Liver (tissue), 9 donors: ENCODE measurements around the gene PATL2. TPM values are rescaled to one million over a fixed set of nuclear protein-coding genes. Genes with fewer than 3 reads are reported as not detected.

ENCODE experiments used
- DNase-seq: peaks from one replicate; pipeline ENCODE4 v3.0.0-alpha.2; 2017; ENCODE audit warnings: low spot score
- H3K27ac ChIP-seq, 2 donors: one replicate each; pipeline ENCODE4 v1.7.0; 2013; ENCODE audit warnings: inconsistent platforms in 2 of 2, low read length in 2 of 2, control low read depth in 1 of 2, low read depth in 1 of 2, mild to moderate bottlenecking in 1 of 2
- H3K27me3 ChIP-seq, 4 donors: one replicate each; pipeline versions ENCODE4 v1.6.1 to v1.7.0; 2013; ENCODE audit warnings: low read length in 3 of 4, inconsistent platforms in 1 of 4, mild to moderate bottlenecking in 1 of 4, moderate library complexity in 1 of 4; ENCODE audit not compliant: control insufficient read depth in 4 of 4, insufficient read depth in 4 of 4
- H3K36me3 ChIP-seq, 4 donors: one replicate each; pipeline versions ENCODE4 v1.6.1 to v1.7.0; 2013; ENCODE audit warnings: low read length in 3 of 4, mild to moderate bottlenecking in 3 of 4, low read depth in 1 of 4, moderate library complexity in 1 of 4; ENCODE audit not compliant: control insufficient read depth in 4 of 4, insufficient read depth in 3 of 4
- H3K4me1 ChIP-seq, 4 donors: one replicate each; pipeline versions ENCODE4 v1.6.1 to v1.7.0; 2013; ENCODE audit warnings: low read length in 3 of 4, mild to moderate bottlenecking in 3 of 4, moderate library complexity in 1 of 4; ENCODE audit not compliant: control insufficient read depth in 4 of 4, insufficient read depth in 4 of 4
- H3K4me3 ChIP-seq, 3 donors: one replicate each; pipeline versions ENCODE4 v1.6.1 to v1.7.0; 2013; ENCODE audit warnings: low read length in 3 of 3, control low read depth in 1 of 3, low read depth in 1 of 3, mild to moderate bottlenecking in 1 of 3
- H3K9ac ChIP-seq, 2 donors: one replicate each; pipeline ENCODE4 v1.7.0; 2013; ENCODE audit warnings: low read length in 2 of 2, mild to moderate bottlenecking in 2 of 2, moderate library complexity in 2 of 2, control low read depth in 1 of 2, low read depth in 1 of 2
- H3K9me3 ChIP-seq, 4 donors: one replicate each; pipeline versions ENCODE4 v1.6.1 to v1.7.0; 2013; ENCODE audit warnings: low read length in 3 of 4; ENCODE audit not compliant: control insufficient read depth in 4 of 4
- EGR1 ChIP-seq, 2 donors: IDR thresholded peaks; 2 replicates each; pipeline ENCODE4 v1.6.1; 2016 to 2018; ENCODE audit warnings: antibody characterized with exemption in 2 of 2, low read depth in 2 of 2
- FOXA1 ChIP-seq: IDR thresholded peaks from 2 replicates; pipeline ENCODE4 v1.6.1; 2016; ENCODE audit warnings: antibody characterized with exemption
- FOXA2 ChIP-seq: IDR thresholded peaks from 2 replicates; pipeline ENCODE4 v1.6.1; 2016; ENCODE audit warnings: antibody characterized with exemption
- GABPA ChIP-seq, 2 donors: IDR thresholded peaks in 1 of 2; conservative IDR thresholded peaks in 1 of 2; 2 replicates each; pipeline ENCODE4 v1.6.1; 2016; ENCODE audit warnings: antibody characterized with exemption in 2 of 2, mild to moderate bottlenecking in 1 of 2, moderate library complexity in 1 of 2
- HNF4A ChIP-seq, 2 donors: conservative IDR thresholded peaks; 2 replicates each; pipeline ENCODE4 v1.6.1; 2016; ENCODE audit warnings: antibody characterized with exemption in 2 of 2, mild to moderate bottlenecking in 2 of 2
- HNF4G ChIP-seq: IDR thresholded peaks from 2 replicates; pipeline ENCODE4 v1.6.1; 2016; ENCODE audit warnings: antibody characterized with exemption
- JUND ChIP-seq, 2 donors: IDR thresholded peaks; 2 replicates each; pipeline ENCODE4 v1.6.1; 2016; ENCODE audit warnings: antibody characterized with exemption in 2 of 2
- NR2F2 ChIP-seq: IDR thresholded peaks from 2 replicates; pipeline ENCODE4 v1.6.1; 2016; ENCODE audit warnings: antibody characterized with exemption
- RAD21 ChIP-seq, 2 donors: IDR thresholded peaks; 2 replicates each; pipeline ENCODE4 v1.6.1; 2016; ENCODE audit warnings: antibody characterized with exemption in 2 of 2, mild to moderate bottlenecking in 2 of 2
- RXRA ChIP-seq, 2 donors: IDR thresholded peaks; 2 replicates each; pipeline ENCODE4 v1.6.1; 2017 to 2018; ENCODE audit warnings: antibody characterized with exemption in 2 of 2, mild to moderate bottlenecking in 1 of 2
- SP1 ChIP-seq: IDR thresholded peaks from 2 replicates; pipeline ENCODE4 v1.6.1; 2018; ENCODE audit warnings: antibody characterized with exemption, mild to moderate bottlenecking
- TAF1 ChIP-seq: conservative IDR thresholded peaks from 2 replicates; pipeline ENCODE4 v1.6.1; 2016; ENCODE audit warnings: antibody characterized with exemption, mild to moderate bottlenecking
- YY1 ChIP-seq: IDR thresholded peaks from 2 replicates; pipeline ENCODE4 v1.6.1; 2016; ENCODE audit warnings: antibody characterized with exemption, mild to moderate bottlenecking
- WGBS: extraction: QIAGEN DNeasy Blood & Tissue Kit; methylation state at CpG from one replicate; pipeline ENCODE4 v1.1.7; 2013; 5-methylcytosine and 5-hydroxymethylcytosine counted together
- polyA plus RNA-seq, 2 donors: library from polyadenylated mRNA; stranded (reverse) in 1 of 2; unstranded in 1 of 2; fragments of 200-250 nt in 1 of 2; fragments of >200 nt in 1 of 2; fragmentation: Nextera tagmentation in 1 of 2; extraction: Ambion mirVana in 1 of 2; gene quantifications; one replicate each; pipeline versions ENCODE4 v1.2.1 to v1.2.3, GENCODE V29; 2013 to 2015
- total RNA-seq, 2 donors: library from RNA; depleted of rRNA; stranded (reverse); fragments of >200 nt; gene quantifications; one replicate each; pipeline ENCODE4 v1.2.3, GENCODE V29; 2014
- TF ChIP-seq, protein P1 (sequence below): IDR thresholded peaks from 2 replicates; pipeline ENCODE4 v1.6.1; 2016; ENCODE audit warnings: antibody characterized with exemption
- TF ChIP-seq, protein P2 (sequence below): IDR thresholded peaks from 2 replicates; pipeline ENCODE4 v1.6.1; 2016; ENCODE audit warnings: antibody characterized with exemption
- TF ChIP-seq, protein P3 (sequence below): IDR thresholded peaks from 2 replicates; pipeline ENCODE4 v1.6.1; 2016; ENCODE audit warnings: antibody characterized with exemption, mild to moderate bottlenecking
- TF ChIP-seq, protein P4 (sequence below): IDR thresholded peaks from 2 replicates; pipeline ENCODE4 v1.6.1; 2016; ENCODE audit warnings: antibody characterized with exemption
- TF ChIP-seq, protein P5 (sequence below): fragments of 150-350 bp; IDR thresholded peaks from 2 replicates; pipeline ENCODE4 v1.5.1; 2017; ENCODE audit warnings: improper control_type of control experiment, low read depth, low read length; ENCODE audit not compliant: missing input control
- donor health status: healthy.
- donor health status: healthy.
- donor health status: healthy.
- donor health status: healthy.
- donor health status: healthy.

Gene PATL2
- total and polyA plus RNA-seq, 4 donors, result 0.32 to 1.0 (median 0.67) TPM

DNA sequence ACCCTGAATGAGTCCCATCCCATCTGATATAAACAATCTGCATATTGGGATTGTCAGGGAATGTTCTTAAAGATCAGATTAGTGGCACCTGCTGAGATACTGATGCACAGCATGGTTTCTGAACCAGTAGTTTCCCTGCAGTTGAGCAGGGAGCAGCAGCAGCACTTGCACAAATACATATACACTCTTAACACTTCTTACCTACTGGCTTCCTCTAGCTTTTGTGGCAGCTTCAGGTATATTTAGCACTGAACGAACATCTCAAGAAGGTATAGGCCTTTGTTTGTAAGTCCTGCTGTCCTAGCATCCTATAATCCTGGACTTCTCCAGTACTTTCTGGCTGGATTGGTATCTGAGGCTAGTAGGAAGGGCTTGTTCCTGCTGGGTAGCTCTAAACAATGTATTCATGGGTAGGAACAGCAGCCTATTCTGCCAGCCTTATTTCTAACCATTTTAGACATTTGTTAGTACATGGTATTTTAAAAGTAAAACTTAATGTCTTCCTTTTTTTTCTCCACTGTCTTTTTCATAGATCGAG, 4.7 kb upstream of the PATL2 start:
- no peak overlapping the region for H3K27ac ChIP-seq
- no peaks in the 10 kb centered on the region for H3K9me3 ChIP-seq
- 77% methylated on average over 2 of the region's 2 CpGs for WGBS

More for the DNA sequence above, 4.7 kb upstream of the PATL2 start:
- Histone ChIP-seq H3K4me3 (no peak overlapping the region), H3K9ac (no peak overlapping the region), H3K27me3 (no peaks in the 10 kb centered on the region), H3K4me1 (peaks cover 1 to 17% (median 10%) of the 10 kb centered on the region in 4 donors), H3K36me3 (peaks cover 11 to 43% (median 40%) of the 10 kb centered on the region in 4 donors)
- no peak for TF ChIP-seq RXRA (IDR thresholded peaks at IDR 0.05)
- TF ChIP-seq, protein P1, sequence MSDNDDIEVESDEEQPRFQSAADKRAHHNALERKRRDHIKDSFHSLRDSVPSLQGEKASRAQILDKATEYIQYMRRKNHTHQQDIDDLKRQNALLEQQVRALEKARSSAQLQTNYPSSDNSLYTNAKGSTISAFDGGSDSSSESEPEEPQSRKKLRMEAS, result no peak
- TF ChIP-seq FOXA1, result no peak
- no peak for TF ChIP-seq TAF1
- TF ChIP-seq YY1, result no peak
- TF ChIP-seq, protein P2, sequence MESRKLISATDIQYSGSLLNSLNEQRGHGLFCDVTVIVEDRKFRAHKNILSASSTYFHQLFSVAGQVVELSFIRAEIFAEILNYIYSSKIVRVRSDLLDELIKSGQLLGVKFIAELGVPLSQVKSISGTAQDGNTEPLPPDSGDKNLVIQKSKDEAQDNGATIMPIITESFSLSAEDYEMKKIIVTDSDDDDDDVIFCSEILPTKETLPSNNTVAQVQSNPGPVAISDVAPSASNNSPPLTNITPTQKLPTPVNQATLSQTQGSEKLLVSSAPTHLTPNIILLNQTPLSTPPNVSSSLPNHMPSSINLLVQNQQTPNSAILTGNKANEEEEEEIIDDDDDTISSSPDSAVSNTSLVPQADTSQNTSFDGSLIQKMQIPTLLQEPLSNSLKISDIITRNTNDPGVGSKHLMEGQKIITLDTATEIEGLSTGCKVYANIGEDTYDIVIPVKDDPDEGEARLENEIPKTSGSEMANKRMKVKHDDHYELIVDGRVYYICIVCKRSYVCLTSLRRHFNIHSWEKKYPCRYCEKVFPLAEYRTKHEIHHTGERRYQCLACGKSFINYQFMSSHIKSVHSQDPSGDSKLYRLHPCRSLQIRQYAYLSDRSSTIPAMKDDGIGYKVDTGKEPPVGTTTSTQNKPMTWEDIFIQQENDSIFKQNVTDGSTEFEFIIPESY, result no peak
- TF ChIP-seq RAD21 (IDR thresholded peaks at IDR 0.05), result no peak
- TF ChIP-seq, protein P3, sequence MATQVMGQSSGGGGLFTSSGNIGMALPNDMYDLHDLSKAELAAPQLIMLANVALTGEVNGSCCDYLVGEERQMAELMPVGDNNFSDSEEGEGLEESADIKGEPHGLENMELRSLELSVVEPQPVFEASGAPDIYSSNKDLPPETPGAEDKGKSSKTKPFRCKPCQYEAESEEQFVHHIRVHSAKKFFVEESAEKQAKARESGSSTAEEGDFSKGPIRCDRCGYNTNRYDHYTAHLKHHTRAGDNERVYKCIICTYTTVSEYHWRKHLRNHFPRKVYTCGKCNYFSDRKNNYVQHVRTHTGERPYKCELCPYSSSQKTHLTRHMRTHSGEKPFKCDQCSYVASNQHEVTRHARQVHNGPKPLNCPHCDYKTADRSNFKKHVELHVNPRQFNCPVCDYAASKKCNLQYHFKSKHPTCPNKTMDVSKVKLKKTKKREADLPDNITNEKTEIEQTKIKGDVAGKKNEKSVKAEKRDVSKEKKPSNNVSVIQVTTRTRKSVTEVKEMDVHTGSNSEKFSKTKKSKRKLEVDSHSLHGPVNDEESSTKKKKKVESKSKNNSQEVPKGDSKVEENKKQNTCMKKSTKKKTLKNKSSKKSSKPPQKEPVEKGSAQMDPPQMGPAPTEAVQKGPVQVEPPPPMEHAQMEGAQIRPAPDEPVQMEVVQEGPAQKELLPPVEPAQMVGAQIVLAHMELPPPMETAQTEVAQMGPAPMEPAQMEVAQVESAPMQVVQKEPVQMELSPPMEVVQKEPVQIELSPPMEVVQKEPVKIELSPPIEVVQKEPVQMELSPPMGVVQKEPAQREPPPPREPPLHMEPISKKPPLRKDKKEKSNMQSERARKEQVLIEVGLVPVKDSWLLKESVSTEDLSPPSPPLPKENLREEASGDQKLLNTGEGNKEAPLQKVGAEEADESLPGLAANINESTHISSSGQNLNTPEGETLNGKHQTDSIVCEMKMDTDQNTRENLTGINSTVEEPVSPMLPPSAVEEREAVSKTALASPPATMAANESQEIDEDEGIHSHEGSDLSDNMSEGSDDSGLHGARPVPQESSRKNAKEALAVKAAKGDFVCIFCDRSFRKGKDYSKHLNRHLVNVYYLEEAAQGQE, result no peak
- no peak for TF ChIP-seq SP1
- no peak for TF ChIP-seq JUND (IDR thresholded peaks at IDR 0.05)
- TF ChIP-seq, protein P4, sequence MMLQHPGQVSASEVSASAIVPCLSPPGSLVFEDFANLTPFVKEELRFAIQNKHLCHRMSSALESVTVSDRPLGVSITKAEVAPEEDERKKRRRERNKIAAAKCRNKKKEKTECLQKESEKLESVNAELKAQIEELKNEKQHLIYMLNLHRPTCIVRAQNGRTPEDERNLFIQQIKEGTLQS, result no peak
- no peak for TF ChIP-seq EGR1 (IDR thresholded peaks at IDR 0.05; ENCODE audit: low read depth in 2 of 2)
- TF ChIP-seq, protein P5, sequence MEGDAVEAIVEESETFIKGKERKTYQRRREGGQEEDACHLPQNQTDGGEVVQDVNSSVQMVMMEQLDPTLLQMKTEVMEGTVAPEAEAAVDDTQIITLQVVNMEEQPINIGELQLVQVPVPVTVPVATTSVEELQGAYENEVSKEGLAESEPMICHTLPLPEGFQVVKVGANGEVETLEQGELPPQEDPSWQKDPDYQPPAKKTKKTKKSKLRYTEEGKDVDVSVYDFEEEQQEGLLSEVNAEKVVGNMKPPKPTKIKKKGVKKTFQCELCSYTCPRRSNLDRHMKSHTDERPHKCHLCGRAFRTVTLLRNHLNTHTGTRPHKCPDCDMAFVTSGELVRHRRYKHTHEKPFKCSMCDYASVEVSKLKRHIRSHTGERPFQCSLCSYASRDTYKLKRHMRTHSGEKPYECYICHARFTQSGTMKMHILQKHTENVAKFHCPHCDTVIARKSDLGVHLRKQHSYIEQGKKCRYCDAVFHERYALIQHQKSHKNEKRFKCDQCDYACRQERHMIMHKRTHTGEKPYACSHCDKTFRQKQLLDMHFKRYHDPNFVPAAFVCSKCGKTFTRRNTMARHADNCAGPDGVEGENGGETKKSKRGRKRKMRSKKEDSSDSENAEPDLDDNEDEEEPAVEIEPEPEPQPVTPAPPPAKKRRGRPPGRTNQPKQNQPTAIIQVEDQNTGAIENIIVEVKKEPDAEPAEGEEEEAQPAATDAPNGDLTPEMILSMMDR, result no peak
- TF ChIP-seq HNF4A (conservative IDR thresholded peaks at IDR 0.05), result no peak
- no peak for TF ChIP-seq HNF4G
- TF ChIP-seq GABPA (IDR thresholded peaks at IDR 0.05 in 1 of 2, conservative IDR thresholded peaks at IDR 0.05 in 1 of 2), result no peak
- TF ChIP-seq NR2F2, result no peak
- no peak for TF ChIP-seq FOXA2
- no peak for DNase-seq
